Left renal cortex interstitium (tissue), 4 donors: ENCODE measurements around the gene OR6C68. TPM values are rescaled to one million over a fixed set of nuclear protein-coding genes. Genes with fewer than 3 reads are reported as not detected.

Experiments
- polyA plus RNA-seq, 4 donors: library from polyadenylated mRNA; unstranded; fragments of 120-200 nt; gene quantifications; one replicate each; pipeline ENCODE4 v1.2.1, GENCODE V29; 2013; ENCODE audit not compliant: insufficient read length in 4 of 4

The OR6C68 gene
- polyA plus RNA-seq, 4 donors = not detected

Other genes starting within 250 kb of the OR6C68 start
- not detected for gene OR6C74, start 247.8 kb upstream of the OR6C68 start, polyA plus RNA-seq
- gene OR6C6, start 195.8 kb upstream of the OR6C68 start, polyA plus RNA-seq = under 1 TPM in 1 of 4 donors, not detected in 3; 0.13 TPM
- not detected for gene OR6C1, start 178.0 kb upstream of the OR6C68 start, polyA plus RNA-seq
- not detected for gene OR6C3, start 161.6 kb upstream of the OR6C68 start, polyA plus RNA-seq
- under 1 TPM in 1 of 4 donors, not detected in 3; 0.09 TPM for gene OR6C75, start 129.4 kb upstream of the OR6C68 start, polyA plus RNA-seq
- not detected for gene OR6C65, start 91.8 kb upstream of the OR6C68 start, polyA plus RNA-seq
- not detected for gene OR6C76, start 66.1 kb upstream of the OR6C68 start, polyA plus RNA-seq
- gene OR6C2, start 48.3 kb upstream of the OR6C68 start, polyA plus RNA-seq = not detected
- gene OR6C70, start 22.2 kb upstream of the OR6C68 start, polyA plus RNA-seq = not detected
- under 1 TPM in 1 of 4 donors, not detected in 3; 0.03 TPM for gene OR6C4, start 57.2 kb downstream of the OR6C68 start, polyA plus RNA-seq
- gene OR2AP1, start 80.1 kb downstream of the OR6C68 start, polyA plus RNA-seq = not detected
- gene OR10P1, start 144.5 kb downstream of the OR6C68 start, polyA plus RNA-seq = not detected
- 10 to 100 TPM; 20.1 to 54.8 (median 33.9) TPM for gene ITGA7, start 215.5 kb downstream of the OR6C68 start, polyA plus RNA-seq
- gene BLOC1S1, start 223.7 kb downstream of the OR6C68 start, polyA plus RNA-seq = 100 to 1,000 TPM; 115 to 162 (median 121) TPM
- gene RDH5, start 228.0 kb downstream of the OR6C68 start, polyA plus RNA-seq = 10 to 100 TPM; 18.7 to 39.4 (median 30.1) TPM
- gene CD63, start 236.6 kb downstream of the OR6C68 start, polyA plus RNA-seq = 100 to 1,000 TPM; 607 to 729 (median 660) TPM